ENCODE measurements around the gene RETN. TPM values are rescaled to one million over a fixed set of nuclear protein-coding genes. Genes with fewer than 3 reads are reported as not detected.

Gene RETN
- total RNA-seq, 1 donor from 2014 or later, result 1.7 TPM

GRCh38 chr19:7624810-7625209 lies 44.0 kb upstream of the RETN start:
- Histone ChIP-seq H3K36me3 (ENCODE audit: control insufficient read depth, insufficient read depth, low read length) (peaks cover 2% of the 10 kb centered on the region), H3K27me3 (ENCODE audit: control insufficient read depth, insufficient read depth, low read length) (no peaks in the 10 kb centered on the region), H3K4me3 (ENCODE audit: low read depth, low read length) (no peak overlapping the region)
- TF ChIP-seq, protein P1, sequence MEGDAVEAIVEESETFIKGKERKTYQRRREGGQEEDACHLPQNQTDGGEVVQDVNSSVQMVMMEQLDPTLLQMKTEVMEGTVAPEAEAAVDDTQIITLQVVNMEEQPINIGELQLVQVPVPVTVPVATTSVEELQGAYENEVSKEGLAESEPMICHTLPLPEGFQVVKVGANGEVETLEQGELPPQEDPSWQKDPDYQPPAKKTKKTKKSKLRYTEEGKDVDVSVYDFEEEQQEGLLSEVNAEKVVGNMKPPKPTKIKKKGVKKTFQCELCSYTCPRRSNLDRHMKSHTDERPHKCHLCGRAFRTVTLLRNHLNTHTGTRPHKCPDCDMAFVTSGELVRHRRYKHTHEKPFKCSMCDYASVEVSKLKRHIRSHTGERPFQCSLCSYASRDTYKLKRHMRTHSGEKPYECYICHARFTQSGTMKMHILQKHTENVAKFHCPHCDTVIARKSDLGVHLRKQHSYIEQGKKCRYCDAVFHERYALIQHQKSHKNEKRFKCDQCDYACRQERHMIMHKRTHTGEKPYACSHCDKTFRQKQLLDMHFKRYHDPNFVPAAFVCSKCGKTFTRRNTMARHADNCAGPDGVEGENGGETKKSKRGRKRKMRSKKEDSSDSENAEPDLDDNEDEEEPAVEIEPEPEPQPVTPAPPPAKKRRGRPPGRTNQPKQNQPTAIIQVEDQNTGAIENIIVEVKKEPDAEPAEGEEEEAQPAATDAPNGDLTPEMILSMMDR (IDR thresholded peaks at IDR 0.05; ENCODE audit: insufficient read depth, low read length, poor library complexity, severe bottlenecking), result no peak
- no peak for DNase-seq (ENCODE audit: low read depth)

DNA sequence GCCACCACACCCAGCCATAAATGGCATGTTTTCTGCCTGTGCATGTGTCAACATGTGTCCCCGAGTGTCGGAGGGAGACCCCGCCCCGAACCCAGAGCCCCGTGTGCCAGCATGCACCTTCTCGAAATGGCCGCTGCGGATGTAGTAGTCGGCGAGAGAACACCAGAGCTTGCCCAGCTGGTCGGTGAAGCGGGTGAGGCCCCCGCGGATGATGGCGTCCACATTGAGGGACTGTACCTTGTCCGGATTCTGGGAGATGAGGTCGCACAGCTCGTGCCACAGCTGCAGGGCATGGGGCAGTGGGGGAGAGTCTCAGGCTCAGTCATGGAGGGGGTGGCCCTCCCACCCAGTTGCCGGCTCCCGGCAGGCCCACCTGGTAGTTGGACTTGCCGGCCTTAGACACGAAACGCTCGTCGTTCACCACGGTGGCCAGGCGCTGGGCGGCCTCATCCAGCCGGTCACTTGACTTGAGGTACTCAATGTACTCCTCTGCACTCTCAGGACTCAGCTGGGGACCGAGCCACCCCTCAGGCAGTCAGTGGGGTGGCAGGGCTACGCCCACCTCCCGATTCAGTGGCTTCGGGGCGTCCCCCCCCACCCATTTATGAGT lies 43.0 kb upstream of the RETN start:
- no peaks in the 10 kb centered on the region for H3K27me3 ChIP-seq (ENCODE audit: control insufficient read depth, insufficient read depth, low read length)
- DNase-seq (ENCODE audit: low read depth), result no peak
- no peak overlapping the region for H3K4me3 ChIP-seq (ENCODE audit: low read depth, low read length)
- TF ChIP-seq, protein P1 (IDR thresholded peaks at IDR 0.05; ENCODE audit: insufficient read depth, low read length, poor library complexity, severe bottlenecking), result no peak
- peaks cover 2% of the 10 kb centered on the region for H3K36me3 ChIP-seq (ENCODE audit: control insufficient read depth, insufficient read depth, low read length)

GRCh38 chr19:7627166-7627565 lies 41.7 kb upstream of the RETN start:
- no peak for DNase-seq (ENCODE audit: low read depth)
- Histone ChIP-seq H3K36me3 (ENCODE audit: control insufficient read depth, insufficient read depth, low read length) (peaks cover 2% of the 10 kb centered on the region), H3K27me3 (ENCODE audit: control insufficient read depth, insufficient read depth, low read length) (no peaks in the 10 kb centered on the region), H3K4me3 (ENCODE audit: low read depth, low read length) (no peak overlapping the region)
- TF ChIP-seq, protein P1 (IDR thresholded peaks at IDR 0.05; ENCODE audit: insufficient read depth, low read length, poor library complexity, severe bottlenecking), result no peak

DNA sequence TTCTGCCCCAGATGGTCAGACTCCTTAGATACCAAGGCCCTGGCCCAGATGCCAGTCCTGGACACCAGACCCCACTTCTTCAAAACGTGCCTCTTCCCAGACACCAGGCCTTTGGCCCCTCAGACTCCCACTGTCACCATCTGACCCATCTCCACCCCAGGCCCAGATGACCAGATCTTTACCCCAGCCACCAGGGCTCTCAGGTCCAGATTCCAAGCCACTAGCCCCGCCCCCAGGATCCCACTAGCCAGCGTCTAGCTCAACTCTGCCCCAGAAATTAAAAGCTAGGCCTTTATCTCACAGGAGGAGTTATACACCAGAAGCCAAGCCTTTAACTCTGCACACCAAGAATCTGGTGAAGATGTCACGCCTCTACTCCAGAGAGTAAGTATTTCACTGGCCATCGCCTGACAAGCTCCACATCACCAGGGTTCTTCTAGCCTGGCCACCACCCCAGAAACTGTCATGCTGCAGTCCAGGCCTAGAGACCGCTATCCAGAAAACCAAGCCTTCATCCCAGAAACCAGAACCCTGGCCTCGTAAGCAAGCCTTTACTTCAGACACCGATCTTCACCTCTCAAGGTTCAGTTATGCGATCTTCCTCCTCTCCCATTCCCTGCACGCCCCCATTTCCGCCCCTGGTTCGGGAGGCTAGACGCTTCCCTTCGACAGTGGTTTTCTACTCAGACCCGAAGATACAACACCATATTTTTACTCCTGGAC lies 40.1 kb upstream of the RETN start:
- no peak for DNase-seq (ENCODE audit: low read depth)
- Histone ChIP-seq H3K36me3 (ENCODE audit: control insufficient read depth, insufficient read depth, low read length) (peaks cover 2% of the 10 kb centered on the region), H3K4me3 (ENCODE audit: low read depth, low read length) (peak overlapping the region; percentile 98), H3K27me3 (ENCODE audit: control insufficient read depth, insufficient read depth, low read length) (no peaks in the 10 kb centered on the region)
- TF ChIP-seq, protein P1 (IDR thresholded peaks at IDR 0.05; ENCODE audit: insufficient read depth, low read length, poor library complexity, severe bottlenecking), result no peak

DNA sequence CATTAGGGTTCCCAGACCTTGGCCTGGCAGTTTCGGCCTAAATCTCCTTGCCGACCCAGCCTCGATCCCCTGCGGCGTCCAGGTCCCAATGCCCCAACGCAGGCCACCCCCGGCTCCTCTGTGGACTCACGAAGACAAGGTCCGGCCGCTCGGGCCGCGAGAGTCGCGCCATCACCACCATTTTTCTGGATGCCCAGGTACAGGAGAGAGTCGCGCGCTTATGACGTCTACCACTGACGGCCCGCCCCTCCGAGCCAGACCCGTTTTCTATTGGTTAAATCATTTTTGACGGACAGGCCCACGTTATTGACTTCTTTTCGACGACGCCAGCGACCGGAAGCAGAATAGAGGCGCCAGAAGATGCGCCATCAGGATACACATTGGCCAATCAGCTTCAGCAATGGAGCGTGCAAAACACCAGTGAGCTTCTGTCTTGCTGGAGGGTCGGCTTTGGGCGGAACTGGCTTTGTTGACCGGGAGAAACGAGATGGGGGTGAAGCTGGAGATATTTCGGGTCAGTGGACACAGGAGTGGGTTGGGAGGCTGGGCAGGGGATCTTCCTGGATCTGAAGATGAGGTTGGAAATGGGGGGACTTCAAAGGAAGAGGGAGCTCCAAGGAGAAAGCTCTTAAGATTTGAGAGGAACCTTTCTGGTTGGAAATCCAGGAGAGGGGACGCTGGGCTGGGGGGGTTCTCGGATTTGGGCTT lies 39.3 kb upstream of the RETN start, which contains the start of the genes PET100 and XAB2:
PET100 (plus strand) TSS at position 447 of the 708 bp plus-strand sequence; CDS start at position 488, 41 bp downstream.
XAB2 (minus strand) TSS at position 199 of the 708 bp plus-strand sequence; CDS start at position 181, 18 bp downstream.
- DNase-seq (ENCODE audit: low read depth), result peak; percentile 93
- Histone ChIP-seq H3K36me3 (ENCODE audit: control insufficient read depth, insufficient read depth, low read length) (peaks cover 2% of the 10 kb centered on the region), H3K27me3 (ENCODE audit: control insufficient read depth, insufficient read depth, low read length) (no peaks in the 10 kb centered on the region), H3K4me3 (ENCODE audit: low read depth, low read length) (peak within 1 kb of the TSS; percentile 98)
- TF ChIP-seq, protein P1 (IDR thresholded peaks at IDR 0.05; ENCODE audit: insufficient read depth, low read length, poor library complexity, severe bottlenecking), result no peak

Data from kidney epithelial cell (primary cell).